ENCODE data around the gene NR1D2. TPM values are rescaled to one million over a fixed set of nuclear protein-coding genes. Genes with fewer than 3 reads are reported as not detected.
"Not testable (repeated sequence)": the region's sequence is repeated elsewhere in the genome, so short reads cannot be mapped to it uniquely, and the experiment has no call there.

NR1D2 gene
- polyA plus RNA-seq, 1 experiment = 29.1 TPM

DNA sequence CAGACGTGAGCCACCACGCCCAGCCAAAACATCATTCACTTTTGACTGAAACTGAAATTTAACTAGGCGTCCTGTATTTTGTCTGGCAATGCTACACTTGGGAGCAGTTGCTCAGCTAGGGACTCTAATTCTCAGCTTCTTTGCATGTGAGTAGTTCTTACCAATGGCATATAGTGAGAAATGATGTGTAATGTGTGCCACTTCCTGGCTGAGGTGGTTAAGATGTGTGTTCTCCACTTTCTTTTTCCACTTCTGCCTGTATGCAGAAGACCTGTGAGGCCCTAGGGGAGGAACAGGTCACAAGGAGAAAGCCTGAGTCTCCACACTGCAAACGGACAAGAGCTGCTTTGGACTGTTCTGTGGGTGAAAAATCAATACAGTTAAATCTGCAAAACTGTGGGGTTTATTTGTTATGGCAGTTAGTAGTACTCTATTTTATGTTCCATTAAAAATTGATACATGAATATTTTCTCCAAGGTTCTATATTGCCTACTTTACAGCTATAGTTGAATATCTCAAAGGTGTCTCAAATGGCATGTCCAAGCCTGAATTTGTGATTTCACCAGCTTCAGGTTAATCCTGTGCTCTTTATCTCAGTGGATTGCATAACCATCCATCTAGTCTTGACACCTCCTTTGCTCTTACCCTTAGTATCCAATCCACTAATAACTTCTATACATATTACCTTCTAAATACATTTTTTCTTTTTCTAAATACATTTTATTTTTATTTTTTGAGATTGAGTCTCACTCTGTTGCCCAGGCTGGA is 59.3 kb downstream of the NR1D2 start:
- TF ChIP-seq, protein P1, sequence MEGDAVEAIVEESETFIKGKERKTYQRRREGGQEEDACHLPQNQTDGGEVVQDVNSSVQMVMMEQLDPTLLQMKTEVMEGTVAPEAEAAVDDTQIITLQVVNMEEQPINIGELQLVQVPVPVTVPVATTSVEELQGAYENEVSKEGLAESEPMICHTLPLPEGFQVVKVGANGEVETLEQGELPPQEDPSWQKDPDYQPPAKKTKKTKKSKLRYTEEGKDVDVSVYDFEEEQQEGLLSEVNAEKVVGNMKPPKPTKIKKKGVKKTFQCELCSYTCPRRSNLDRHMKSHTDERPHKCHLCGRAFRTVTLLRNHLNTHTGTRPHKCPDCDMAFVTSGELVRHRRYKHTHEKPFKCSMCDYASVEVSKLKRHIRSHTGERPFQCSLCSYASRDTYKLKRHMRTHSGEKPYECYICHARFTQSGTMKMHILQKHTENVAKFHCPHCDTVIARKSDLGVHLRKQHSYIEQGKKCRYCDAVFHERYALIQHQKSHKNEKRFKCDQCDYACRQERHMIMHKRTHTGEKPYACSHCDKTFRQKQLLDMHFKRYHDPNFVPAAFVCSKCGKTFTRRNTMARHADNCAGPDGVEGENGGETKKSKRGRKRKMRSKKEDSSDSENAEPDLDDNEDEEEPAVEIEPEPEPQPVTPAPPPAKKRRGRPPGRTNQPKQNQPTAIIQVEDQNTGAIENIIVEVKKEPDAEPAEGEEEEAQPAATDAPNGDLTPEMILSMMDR (IDR thresholded peaks at IDR 0.05; ENCODE audit: low read depth, low read length) = no peak
- ChIA-PET CTCF (interaction anchor here (1.4 kb wide), 1 partner anchor 34 kb away, joined by 5 read pairs; no protein-coding TSS in a partner anchor), POLR2A (no interaction called here)
- Histone ChIP-seq H3K9me3 (ENCODE audit: control insufficient read depth, insufficient read depth, low read length) (no peaks in the 10 kb centered on the region), H3K4me3 (ENCODE audit: low read depth, low read length) (no peak overlapping the region), H3K27ac (ENCODE audit: low read depth, low read length) (no peak overlapping the region), H3K27me3 (ENCODE audit: control insufficient read depth, insufficient read depth, low read length) (no peaks in the 10 kb centered on the region)
- DNase-seq (ENCODE audit: low read depth, low spot score) = no peak

DNA sequence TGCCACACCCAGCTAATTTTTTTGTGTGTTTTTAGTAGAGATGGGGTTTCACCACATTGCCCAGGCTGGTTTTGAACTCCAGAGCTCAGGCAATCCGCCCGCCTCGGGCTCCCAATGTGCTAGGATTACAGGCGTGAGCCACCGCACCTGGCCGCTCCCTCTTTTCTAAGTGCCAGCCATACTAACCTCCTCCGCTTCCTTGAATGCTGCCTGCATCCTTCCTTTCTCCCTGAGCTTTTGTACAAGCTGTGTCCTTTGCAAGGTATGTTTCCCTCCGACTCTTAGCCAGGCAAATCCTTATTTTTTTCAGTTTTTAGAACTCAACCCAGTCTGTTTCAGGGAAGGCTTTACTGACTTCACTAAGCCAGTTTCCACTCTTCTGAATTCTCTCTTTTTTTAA is 60.6 kb downstream of the NR1D2 start:
- ChIA-PET CTCF (no interaction called here), POLR2A (no interaction called here)
- Histone ChIP-seq H3K27ac (ENCODE audit: low read depth, low read length) (no peak overlapping the region), H3K4me3 (ENCODE audit: low read depth, low read length) (no peak overlapping the region), H3K9me3 (ENCODE audit: control insufficient read depth, insufficient read depth, low read length) (no peaks in the 10 kb centered on the region), H3K27me3 (ENCODE audit: control insufficient read depth, insufficient read depth, low read length) (no peaks in the 10 kb centered on the region)
- TF ChIP-seq, protein P1 (IDR thresholded peaks at IDR 0.05; ENCODE audit: low read depth, low read length) = no peak
- no peak for DNase-seq (ENCODE audit: low read depth, low spot score)

- DNase-seq (ENCODE audit: low read depth, low spot score); H3K9me3 ChIP-seq (ENCODE audit: control insufficient read depth, insufficient read depth, low read length); POLR2A ChIA-PET; H3K27me3 ChIP-seq (ENCODE audit: control insufficient read depth, insufficient read depth, low read length); H3K4me3 ChIP-seq (ENCODE audit: low read depth, low read length); H3K27ac ChIP-seq (ENCODE audit: low read depth, low read length): not testable (repeated sequence)
- CTCF ChIA-PET = interaction anchor here (1.1 kb wide), 1 partner anchor 13 kb away, joined by 3 read pairs; no protein-coding TSS in a partner anchor
Measured at GRCh38 chr3:24010834-24011233, 65.7 kb downstream of the NR1D2 start.

DNA sequence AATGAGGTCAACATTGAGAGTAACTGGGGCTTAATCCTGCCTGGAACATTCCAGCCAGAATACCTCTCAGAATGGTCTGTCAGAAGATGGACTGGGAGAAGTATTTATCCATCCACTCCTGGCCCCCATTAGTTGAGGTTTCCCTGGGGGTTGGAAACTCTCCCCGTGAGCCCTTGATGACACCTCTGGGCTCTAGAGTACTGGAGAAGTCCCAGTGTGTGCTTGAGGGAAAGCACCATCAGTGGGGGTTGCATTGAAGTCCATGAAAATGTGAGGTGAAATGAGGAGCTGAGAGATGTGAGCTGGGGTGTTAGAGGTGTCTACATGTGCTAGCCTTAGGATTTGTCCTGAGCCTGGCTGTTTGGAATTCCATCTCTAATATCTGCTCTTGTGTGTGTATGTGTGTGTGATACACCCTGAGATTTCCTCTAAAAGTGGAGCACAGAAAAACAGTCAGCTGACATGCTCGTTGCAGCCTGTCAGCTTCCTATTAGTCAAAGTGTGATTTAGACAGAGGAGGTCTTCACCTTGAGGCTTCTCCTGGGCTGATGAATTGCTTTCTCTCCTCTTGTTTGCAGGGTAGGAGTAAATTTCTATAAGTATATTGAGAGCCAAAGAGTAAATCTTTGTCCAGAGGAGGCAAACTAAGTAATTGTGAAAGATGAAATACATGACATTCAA is 67.6 kb downstream of the NR1D2 start:
- Histone ChIP-seq H3K27me3 (ENCODE audit: control insufficient read depth, insufficient read depth, low read length) (peaks cover 3% of the 10 kb centered on the region), H3K9me3 (ENCODE audit: control insufficient read depth, insufficient read depth, low read length) (no peaks in the 10 kb centered on the region), H3K27ac (ENCODE audit: low read depth, low read length) (no peak overlapping the region), H3K4me3 (ENCODE audit: low read depth, low read length) (no peak overlapping the region)
- CTCF ChIA-PET = no interaction called here
- TF ChIP-seq, protein P1 (IDR thresholded peaks at IDR 0.05; ENCODE audit: low read depth, low read length) = no peak
- DNase-seq (ENCODE audit: low read depth, low spot score) = no peak
- POLR2A ChIA-PET = no interaction called here

DNA sequence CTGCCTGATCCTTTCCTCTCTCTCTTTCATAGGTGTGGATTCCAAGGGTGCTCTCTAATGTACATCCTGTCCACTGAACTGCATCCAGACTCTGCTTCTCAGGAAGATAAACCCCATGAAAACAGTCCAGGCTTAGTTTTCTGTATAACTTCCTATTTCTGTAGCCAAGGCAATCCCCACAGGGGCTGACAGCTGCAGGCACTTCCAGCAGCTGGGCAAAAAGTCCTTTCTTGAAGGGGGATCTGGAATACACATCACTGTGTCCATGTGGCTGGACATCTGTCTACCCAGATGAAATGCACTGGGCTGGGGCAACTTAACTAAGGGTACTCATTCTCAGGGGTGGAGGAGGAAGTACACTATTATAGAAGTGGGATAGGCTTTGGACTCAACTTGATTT is 72.2 kb downstream of the NR1D2 start:
- POLR2A ChIA-PET = no interaction called here
- TF ChIP-seq, protein P1 (IDR thresholded peaks at IDR 0.05; ENCODE audit: low read depth, low read length) = no peak
- no peak for DNase-seq (ENCODE audit: low read depth, low spot score)
- H3K9me3 ChIP-seq (ENCODE audit: control insufficient read depth, insufficient read depth, low read length) = no peaks in the 10 kb centered on the region
- H3K4me3 ChIP-seq (ENCODE audit: low read depth, low read length) = no peak overlapping the region
- H3K27ac ChIP-seq (ENCODE audit: low read depth, low read length) = no peak overlapping the region
- peaks cover 3% of the 10 kb centered on the region for H3K27me3 ChIP-seq (ENCODE audit: control insufficient read depth, insufficient read depth, low read length)
- CTCF ChIA-PET = interaction anchor here (1.0 kb wide), 1 partner anchor 18 kb away, joined by 4 read pairs; no protein-coding TSS in a partner anchor
